Kasumi-1 (cell line): ENCODE results near the gene SORBS2.

Source experiments
- DNase-seq, 2 experiments: peaks; one replicate each; lab custom pipeline; 2025; lab: John Stamatoyannopoulos, UW

Gene SORBS2

DNA sequence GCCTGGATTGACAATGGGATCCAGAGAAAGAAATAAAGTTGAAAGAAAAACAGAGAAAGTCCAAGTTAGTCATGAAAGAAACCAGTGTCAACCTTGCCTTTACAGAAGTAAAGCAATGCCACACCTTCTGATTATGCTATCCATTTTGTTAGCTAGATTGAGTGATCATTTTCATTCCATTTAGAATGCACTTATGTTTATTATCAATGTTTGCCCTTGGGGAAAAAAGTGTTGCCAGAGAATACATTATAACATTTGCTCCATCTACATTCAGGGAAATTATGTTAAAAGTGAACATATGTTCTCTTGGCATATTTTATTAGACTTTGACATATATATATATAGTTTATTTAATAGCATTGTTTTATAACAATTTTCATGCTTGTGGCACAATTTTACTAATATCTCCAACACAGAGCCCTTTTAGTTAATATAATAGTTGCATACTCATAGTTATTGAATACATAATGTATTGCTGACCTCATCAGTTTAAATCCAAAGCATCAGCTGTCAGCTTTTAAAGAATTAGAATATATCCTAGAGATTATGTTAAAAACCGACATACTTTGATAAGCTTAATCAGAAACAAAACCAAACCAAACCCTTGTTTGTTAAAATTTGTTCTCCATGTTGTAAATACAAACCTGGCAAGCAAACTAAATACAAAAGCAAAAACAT lies 134.2 kb downstream of the SORBS2 start:
- no peak for DNase-seq

GRCh38 chr4:185672618-185673017 lies 139.4 kb downstream of the SORBS2 start:
- DNase-seq: no peak

DNA sequence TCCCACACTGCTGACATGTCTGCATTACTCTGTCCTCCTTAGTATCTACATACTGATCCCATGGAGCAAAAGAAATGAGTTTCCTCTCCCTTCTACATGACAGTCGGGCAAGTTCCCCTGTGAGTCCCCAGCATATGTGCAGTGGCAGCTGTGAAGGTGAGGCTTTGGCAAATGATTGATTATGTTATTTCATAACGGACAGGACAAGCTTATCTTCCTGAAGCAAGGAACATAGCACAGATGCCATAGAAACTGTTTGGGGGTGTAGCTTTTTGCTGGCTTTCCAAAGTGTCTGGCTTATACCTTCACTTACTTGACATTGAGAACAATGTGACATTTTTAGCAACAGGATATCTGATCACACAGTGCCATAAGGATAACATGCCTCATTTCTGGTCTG lies 139.8 kb downstream of the SORBS2 start:
- no peak for DNase-seq

DNA sequence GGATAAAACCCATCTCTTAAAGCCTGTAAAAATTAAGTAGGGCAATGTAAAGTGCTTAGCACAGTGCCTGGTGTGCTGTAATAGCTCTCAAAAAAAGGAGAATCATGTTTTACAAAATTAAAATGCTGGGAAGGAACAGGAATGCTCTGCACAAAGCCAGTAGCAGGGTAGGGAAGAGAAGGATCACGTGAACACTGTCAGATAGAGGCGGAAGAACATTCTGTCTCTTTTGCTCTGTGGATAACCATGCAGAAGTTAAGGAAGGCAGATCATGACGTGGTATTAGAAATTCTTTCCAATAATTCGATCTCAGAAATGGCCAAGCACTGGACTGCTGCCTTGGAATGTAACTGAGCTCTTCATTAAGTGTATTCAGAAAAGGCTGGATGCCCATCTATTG lies 140.5 kb downstream of the SORBS2 start:
- DNase-seq: no peak

- no peak for DNase-seq
These were observed 140.9 kb downstream of the SORBS2 start for GRCh38 chr4:185671066-185671465.

DNA sequence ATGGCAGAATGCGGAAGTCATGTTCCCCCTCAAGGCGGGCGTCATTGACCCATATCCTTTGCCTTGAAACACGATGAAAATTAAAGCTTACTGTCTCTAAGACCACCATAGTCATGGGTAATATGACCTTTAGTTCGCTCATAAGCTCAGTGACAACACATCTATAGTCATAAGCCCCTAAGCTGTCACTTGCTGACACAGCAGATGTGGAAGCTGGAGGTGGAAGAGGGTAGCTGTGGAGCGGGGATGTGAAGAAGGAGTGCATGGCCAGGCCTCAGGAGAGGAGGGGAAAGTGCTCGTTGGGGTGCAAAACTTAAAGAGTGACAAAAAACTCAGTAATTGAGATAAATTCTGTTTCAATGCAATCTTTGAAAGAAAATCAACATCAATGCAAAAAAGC lies 142.7 kb downstream of the SORBS2 start:
- DNase-seq: no peak

DNA sequence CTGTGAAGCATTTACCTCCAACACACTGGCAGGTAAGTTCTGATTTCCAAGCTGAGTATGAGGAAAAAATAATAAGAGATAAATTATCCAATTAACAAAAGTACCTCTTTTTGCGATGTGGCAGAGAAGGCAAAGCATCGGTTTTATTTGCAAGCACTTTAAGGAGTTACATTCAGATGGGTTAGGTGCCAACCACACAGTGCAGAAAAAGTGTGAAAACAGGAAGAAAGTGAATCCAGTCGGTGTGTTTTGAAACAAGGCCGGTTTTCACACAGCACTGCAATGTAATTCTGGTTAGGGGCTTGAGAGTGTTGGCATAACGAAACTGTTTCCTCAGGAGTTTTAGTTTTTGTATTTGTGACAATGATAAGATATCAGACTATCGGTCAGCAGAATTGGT lies 145.8 kb downstream of the SORBS2 start:
- DNase-seq: no peak

DNA sequence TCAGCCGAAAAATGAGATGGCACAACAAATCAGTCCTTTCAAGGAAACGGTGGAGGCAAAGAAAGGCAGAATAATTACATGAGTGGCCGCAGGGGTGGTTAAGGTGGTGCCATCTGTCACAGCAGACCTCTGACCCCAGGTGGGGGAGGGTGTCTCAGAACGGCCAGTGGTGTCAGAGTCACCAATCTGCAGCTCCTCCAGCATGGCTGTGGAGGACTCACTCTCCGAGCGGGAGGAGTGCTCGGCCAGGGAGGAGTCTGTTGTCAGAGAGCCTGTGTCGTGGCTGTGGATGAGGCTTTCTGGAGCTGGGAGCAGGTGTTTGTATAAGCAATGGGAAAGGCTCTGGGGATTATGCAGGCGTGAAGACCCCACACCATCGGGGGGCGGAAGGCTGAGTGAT lies 146.3 kb downstream of the SORBS2 start:
- DNase-seq: no peak

DNA sequence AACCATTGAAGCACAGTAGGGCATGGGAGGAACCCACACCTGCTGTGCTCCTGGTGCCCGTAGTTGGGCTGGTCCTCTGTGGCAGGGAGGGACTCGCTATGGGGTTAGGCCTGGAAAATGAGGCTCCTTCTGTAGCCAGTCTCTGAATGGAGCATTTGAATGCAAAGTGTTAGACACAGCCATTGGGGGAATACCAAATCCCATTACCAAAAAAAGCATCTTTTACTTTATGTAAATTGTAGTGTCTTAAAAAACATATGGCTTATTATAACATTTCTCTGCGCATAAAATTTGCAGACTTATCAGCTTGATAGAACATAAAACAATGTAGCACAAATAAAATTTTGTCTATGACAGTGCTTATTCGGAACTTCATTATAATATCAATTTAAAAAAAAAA lies 147.5 kb downstream of the SORBS2 start:
- no peak for DNase-seq

GRCh38 chr4:185662030-185662778 lies 149.8 kb downstream of the SORBS2 start:
- DNase-seq: no peak

- DNase-seq: no peak
These were observed 151.7 kb downstream of the SORBS2 start for GRCh38 chr4:185660340-185660739.

- no peak for DNase-seq
These were observed 154.3 kb downstream of the SORBS2 start for GRCh38 chr4:185657699-185658098.

GRCh38 chr4:185657183-185657582 lies 154.8 kb downstream of the SORBS2 start:
- no peak for DNase-seq

DNA sequence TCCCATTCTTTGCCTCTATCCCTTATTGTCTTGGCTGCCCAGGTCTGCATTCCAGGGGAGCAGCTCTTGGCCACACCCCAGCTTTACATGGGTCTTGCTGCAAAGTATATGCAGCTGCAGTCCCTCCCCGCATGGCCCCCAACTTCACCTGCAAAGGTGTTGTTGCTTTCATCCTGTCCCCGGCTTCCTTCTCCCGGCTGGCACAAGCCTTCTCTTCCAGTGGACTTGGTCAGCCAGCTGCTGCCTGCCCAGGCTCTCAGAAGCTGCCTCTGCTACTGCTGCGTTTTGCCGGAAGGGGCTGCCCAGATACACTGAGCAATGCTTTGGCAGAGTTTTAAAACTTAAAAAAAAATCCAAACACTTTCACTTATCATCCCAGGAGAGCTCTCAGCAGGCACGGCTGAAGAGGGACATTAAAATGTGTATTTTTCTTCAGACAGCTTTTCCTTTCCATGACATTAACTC lies 155.5 kb downstream of the SORBS2 start:
- no peak for DNase-seq

DNA sequence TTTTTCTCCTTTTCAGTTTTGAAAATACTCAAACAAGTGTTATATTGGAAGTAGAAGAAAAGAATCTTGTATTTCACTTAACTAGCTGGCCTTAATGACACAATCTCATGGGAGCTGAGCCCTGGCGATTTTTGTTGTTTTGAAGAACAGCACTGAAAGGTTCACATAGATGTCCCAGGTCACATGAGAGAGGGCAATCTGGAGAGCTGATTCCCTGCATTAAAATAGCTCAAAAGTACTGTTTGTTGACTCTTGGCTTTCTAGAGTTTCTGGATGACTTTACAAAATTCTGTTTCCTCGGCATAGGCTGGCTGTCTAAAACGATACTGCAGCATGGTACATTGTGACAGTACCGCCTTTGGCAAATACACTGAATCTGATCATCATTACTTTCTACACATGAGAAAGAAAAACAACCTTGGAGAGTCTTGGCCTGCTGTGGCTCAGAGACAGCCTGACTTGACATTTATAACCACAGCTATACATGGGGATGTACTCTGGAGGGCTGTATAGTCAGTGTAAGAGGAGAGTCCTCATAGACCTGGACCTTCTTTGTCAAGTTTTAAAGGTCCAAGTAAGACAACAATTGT lies 156.9 kb downstream of the SORBS2 start:
- DNase-seq: no peak

DNA sequence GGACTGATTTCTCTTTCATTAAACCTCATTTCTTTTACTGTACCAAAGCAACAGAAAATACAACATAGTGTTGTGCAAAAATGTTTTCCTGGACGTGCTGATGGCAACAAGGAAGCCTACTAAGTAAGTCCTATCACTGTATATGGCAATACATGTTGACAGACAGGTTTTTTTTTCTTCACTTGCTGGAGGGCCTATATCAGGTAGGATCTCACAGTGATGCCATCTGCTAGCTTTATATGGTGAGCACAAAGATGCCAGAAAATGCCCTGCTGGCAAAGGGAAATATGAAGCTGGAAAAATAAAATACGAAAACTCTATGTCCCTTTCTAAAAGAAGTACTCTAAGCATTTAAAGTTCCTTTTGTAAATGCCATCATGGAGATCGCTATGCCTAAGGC lies 157.7 kb downstream of the SORBS2 start:
- DNase-seq: no peak

DNA sequence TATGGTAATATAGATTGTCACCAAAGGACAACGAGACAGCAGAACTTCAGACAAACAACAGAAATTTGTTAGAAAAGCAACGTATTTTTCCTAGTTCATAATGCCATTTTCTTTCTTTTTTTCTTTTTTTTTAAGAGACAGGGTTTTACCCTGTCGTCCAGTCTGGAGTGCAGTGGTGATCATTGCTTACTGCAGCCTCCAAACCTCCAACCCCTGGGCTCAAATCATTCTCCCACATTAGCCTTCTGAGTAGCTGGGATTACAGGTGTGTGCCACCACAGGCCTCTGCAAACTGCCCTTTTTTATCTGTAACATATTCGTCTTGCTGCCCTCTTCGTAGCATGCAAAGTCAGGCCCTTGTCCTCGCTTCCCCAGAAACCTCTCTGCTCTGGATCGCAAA lies 160.1 kb downstream of the SORBS2 start:
- DNase-seq: no peak

- DNase-seq: no peak
These were observed 160.8 kb downstream of the SORBS2 start for GRCh38 chr4:185651137-185651677.

DNA sequence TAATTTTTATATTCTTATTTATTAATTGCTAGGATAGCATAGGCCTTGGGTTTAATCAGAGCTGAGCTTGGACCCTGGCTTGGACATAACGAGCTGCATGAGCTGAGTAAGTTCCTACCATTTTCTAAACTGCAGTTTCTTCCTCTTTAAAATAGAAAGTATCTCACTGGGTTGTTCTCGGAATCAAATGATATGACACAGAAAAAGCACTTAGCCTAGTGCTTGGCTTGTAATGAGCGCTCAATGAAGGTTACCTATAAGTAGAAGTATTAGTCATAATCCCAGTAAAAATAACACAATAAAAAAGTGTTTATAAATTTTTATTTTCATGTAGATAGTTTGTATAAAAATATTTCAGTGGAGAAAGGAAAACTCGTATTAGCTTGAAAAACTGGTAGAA lies 163.4 kb downstream of the SORBS2 start:
- no peak for DNase-seq

DNA sequence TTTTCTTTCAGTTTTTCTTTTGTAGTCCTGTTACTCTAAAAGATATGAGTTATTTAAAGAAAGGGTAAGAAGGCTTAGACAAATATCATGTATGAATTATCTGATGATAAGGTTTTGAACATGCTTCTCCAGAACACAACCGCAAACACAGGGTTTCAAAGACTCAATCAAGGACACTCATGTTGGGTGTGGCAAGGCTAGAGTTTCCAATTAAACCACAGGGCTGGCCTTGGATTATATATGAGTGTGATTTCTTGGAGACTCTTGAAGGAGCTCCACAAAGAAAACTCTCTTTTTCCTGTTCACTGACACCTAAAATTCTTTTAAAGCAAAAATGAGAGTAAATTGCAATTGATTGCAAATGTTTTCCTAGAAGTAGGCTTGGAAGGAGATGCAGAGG lies 166.6 kb downstream of the SORBS2 start:
- DNase-seq: no peak

DNA sequence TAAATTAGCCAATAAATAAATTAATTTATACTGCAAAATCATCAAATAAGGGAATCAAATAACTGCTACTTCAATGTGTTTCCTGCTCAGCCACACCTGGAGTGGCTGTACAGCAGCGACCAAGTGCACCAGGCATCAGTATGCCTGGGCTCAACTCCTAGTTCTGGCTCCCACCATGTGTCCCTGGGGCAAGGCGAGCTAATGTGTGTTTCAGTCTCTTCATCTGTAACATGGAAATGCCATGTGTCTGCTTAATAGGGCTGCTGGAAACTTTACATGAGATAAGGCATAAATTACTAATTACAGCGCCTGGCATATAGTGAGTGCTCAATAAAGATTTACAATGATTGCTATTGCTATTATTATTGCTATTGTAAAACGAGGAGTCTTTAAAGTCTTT lies 167.6 kb downstream of the SORBS2 start:
- DNase-seq: no peak

DNA sequence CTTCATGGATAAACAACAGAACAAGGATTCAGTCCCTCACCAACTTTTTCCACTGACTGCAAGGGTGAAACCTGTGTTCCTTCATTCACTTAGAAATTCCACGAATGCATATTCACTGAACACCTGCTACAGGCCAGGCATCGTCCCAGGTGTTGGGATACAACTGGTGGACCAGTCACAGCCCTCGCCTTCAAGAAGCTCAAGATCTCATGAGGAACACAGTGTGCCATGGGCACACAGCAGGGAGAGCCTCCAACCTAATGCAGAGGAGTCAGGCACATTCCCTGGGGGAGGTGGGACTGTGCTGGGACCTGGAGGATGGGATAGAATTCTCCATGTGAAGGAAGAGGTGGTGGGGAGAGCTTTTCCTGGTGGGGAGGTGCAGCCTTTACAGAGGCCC lies 169.1 kb downstream of the SORBS2 start:
- DNase-seq: no peak
